Measurements from ENCODE around the gene UGT1A9.

Gene UGT1A9

GRCh38 chr2:233801357-233802131 lies 129.8 kb downstream of the UGT1A9 start:
- no peak for DNase-seq

DNA sequence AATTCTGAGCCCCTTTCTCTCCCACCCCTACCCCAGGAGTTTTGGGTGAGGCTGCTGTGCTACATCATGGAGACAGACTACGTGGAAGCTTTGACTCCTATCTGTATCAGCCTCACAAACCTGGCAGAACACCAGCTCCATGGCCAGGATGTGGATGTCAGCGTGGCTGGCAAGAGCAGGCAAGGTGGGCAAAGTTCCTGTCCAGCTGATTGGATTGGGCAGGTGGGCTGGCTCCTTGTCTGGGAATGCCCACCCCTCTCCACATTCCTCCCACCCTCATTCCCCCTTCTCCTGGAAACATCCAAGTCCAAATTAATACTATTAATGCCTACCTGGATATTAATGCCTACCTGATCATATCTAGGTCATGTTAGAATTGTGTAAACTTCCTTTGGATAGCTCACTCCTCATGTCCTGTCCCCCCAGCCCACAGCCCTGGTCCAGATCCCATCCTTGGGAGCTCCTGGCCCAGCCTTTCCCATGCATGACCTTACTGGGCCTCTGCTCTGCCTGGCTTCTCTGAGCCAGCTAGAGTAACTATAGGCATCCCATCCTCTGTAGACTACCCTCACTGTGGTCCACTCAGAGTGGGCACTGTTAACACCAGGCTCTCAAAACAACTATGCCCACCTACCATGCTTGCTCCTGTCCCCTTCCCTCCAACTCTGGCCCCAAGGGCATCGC lies 130.6 kb downstream of the UGT1A9 start:
- DNase-seq = no peak

- DNase-seq = no peak
Measured at GRCh38 chr2:233803292-233803911, 131.7 kb downstream of the UGT1A9 start.

DNA sequence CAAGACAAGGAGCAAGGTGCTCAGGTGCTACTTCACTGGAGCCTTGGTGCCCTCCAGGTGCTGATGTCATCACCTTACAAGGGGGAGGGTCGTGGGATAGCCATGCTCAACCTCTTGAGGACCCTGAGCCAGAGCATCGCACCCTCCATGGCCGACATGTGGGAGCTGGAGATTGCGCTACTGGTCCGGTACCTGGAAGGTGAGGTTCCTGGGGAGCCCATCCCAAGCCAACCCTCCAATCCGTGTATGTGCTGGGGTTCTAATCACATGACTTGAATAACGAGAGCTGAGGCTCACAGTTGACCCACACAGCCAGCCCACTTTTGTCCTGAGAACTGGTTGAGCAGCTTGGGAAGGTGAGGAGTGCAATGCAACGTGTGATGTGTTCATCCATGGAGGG lies 132.3 kb downstream of the UGT1A9 start:
- no peak for DNase-seq

GRCh38 chr2:233807215-233807865 lies 135.6 kb downstream of the UGT1A9 start:
- DNase-seq = no peak

- DNase-seq = no peak
Measured at GRCh38 chr2:233807966-233808935, 136.6 kb downstream of the UGT1A9 start.

DNA sequence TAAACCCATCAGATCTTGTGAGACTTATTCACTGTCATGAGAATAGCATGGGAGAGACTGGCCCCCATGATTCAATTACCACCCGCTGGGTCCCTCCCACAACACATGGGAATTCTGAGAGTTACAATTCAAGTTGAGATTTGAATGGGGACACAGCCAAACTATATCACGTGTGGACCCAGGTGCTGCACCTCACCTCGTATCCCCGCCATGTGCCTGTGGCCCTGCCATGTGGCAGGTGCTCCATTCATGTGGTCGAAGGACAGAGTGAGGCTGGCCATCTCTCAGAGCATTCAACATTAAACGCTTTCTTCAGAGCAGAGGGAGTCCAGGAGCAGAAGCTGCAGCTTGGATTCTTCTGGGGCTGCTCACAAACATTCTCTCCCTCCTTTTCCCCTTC lies 138.7 kb downstream of the UGT1A9 start:
- no peak for DNase-seq

- DNase-seq = no peak
Measured at GRCh38 chr2:233811087-233811486, 139.4 kb downstream of the UGT1A9 start.

DNA sequence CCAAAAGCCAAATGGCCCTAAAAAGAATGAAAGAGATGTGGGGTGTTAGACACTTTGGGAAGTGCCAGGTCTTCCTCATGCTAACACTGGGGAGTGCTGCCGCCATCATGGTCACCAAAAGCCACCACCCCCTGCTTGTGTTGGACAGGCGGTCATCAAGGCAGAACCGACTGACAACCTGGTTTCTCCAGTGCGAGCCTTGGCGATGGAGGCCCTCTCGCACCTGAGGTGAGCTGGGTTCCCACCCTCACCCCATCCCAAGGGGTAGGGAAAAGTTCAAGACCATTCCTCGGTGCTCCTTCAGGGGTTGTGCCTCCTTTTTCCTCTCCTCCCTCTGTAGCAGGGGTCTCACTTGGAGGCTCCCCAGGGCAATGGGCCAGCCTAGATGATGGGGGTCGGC lies 140.0 kb downstream of the UGT1A9 start:
- DNase-seq = no peak

DNA sequence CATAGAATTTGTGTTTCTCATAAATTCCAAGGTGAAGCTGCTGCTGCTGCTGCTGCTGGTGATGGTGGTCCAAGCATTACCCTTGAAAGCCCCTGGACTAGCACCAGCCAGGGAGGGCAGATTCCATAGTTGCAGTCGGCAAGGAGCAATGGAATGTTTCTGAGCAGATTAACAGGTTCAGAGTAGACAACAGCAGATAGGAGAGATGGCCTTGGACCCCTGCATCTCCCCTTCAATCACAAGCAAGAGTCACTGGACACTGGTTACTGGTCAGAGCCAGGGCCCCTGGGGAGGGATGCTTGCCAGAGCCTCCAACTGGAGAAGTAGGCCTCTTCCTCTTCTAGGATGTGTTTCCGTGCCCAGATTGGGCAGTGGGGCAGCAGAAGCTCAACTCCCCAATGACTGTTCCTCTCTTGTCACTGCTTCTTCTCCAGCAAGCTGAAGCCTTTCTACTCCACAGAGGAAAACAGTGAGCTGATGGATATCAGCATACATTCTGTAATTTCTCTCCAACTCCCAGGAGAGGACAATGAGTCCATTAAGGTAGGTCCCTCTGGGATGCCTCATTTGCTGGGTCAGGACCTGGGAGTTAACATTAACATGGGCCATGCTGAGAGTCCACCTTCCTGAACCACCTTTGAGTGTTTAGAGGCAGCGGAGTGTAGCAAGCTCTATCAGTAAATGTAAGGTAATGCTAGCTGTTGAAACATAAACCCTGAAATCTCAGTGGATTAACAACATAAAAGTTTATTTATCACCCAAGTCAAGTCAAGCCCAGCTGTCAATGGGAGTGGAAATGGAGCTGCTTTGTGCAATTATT lies 141.7 kb downstream of the UGT1A9 start:
- no peak for DNase-seq

GRCh38 chr2:233814056-233814835 lies 142.5 kb downstream of the UGT1A9 start:
- DNase-seq = no peak

GRCh38 chr2:233815861-233816260 lies 144.2 kb downstream of the UGT1A9 start:
- DNase-seq = no peak

DNA sequence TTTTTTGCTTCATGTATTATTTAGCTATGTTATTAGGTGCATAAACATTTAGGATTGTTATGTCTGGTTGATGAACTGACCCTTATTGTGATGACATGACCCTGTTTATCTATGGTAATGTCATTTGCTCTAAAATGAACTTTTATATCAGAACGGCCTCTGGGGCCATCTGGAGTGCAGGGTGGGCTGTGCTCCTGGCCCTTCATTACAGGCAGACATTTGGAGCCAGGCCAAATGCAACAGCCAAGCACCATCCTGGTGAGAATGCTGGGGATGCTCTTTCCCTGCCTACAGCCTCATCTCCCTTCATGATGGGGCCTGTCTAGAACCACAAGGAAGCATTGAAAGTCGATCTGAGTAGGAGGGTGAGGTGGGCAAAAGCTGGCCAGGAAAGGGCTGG lies 144.6 kb downstream of the UGT1A9 start:
- no peak for DNase-seq

DNA sequence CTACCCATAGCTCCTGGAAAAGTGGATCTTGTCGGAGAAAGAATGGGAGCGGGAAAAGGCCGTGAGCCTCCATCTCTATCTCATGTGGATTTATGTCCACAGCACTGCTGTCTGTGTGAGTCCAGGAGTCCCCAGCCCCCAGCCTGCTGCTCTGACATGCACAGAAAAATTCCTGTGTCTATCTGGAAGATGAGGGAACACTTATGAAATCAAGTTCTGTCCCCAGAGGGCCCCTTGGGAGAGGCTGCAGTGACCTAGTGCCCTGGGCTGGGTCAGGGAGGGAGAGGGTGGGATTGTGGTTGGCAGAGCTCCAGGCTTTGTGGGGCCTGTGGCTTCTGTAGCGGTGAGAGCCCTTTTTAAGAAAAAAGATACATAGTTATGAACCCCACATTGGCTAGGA lies 145.1 kb downstream of the UGT1A9 start:
- no peak for DNase-seq

- DNase-seq = no peak
Measured at GRCh38 chr2:233817361-233817911, 145.7 kb downstream of the UGT1A9 start.

DNA sequence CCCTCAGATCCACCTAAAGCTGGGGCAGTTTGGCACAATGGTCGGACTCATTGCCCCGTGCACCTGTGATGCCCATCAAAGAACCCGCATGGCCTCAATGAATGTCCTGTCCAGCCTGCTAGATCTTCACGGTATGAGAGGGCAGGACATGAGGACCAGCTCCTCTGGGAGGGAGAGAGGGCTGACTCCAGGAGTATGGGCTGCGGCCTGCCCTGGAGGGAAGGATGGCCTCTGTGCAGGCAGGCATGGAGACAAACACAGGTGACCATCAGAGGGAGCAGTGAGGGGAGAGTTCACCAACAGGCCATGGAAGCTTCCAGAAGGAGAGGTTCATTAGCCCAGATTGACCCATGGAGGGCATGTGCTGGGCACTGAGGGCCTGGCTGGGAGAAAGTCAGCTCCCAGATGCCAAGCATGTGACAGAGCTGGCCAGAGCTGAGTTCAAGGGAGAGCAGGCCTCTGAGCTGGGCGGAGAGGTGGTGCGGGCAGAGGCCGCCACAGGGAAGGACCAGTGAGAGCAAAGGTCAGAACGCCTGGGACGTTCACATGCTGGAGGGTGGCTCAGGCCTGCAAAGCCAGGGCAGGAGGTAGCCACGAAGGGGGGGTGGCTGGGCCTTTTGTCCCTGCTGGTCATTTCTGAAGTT lies 146.4 kb downstream of the UGT1A9 start:
- DNase-seq = no peak

- no peak for DNase-seq
Measured at GRCh38 chr2:233818639-233819621, 147.2 kb downstream of the UGT1A9 start.

All from T1000 (cell line).